ENCODE measurements around the gene MICAL3.

Gene MICAL3

GRCh38 chr22:17783312-17783711, 241.0 kb downstream of the MICAL3 start:
- no peaks in the 10 kb centered on the region for H3K9me3 Mint-ChIP-seq
- peaks cover 3% of the 10 kb centered on the region for H3K36me3 Mint-ChIP-seq (ENCODE audit: low read depth)
- no peaks in the 10 kb centered on the region for H3K27me3 Mint-ChIP-seq
- no peak overlapping the region for H3K4me3 Mint-ChIP-seq
- no peak overlapping the region for H3K27ac Mint-ChIP-seq
- no peak for DNase-seq
- H3K4me1 Mint-ChIP-seq (ENCODE audit: low read depth) = peaks cover 46% of the 10 kb centered on the region

DNA sequence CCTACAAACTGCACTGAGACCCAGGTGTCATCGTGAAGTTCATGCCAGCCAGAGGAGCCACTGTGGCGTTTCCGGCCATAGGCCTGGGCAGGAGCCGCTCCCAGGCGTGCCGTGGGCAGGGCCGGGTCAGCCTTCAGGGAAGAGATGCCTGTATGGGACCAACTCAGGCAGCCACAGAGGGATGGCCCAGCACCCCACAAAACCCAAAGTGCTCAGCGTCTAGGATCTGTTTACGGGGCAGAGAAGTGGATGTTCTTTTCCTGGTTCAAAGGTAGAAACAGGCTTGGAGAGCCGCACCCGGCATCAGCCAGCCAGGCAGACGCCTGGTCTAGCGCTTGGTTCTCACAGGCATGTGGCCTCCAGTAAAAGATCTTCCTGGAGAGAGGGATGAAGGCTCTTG, 241.7 kb downstream of the MICAL3 start:
- Mint-ChIP-seq H3K36me3 (ENCODE audit: low read depth) (no peaks in the 10 kb centered on the region), H3K4me1 (ENCODE audit: low read depth) (peaks cover 52% of the 10 kb centered on the region), H3K4me3 (no peak overlapping the region), H3K27ac (no peak overlapping the region), H3K9me3 (no peaks in the 10 kb centered on the region), H3K27me3 (no peaks in the 10 kb centered on the region)
- no peak for DNase-seq

- Mint-ChIP-seq H3K27ac (no peak overlapping the region), H3K9me3 (no peaks in the 10 kb centered on the region), H3K27me3 (no peaks in the 10 kb centered on the region), H3K36me3 (ENCODE audit: low read depth) (no peaks in the 10 kb centered on the region), H3K4me1 (ENCODE audit: low read depth) (peaks cover 57% of the 10 kb centered on the region), H3K4me3 (no peak overlapping the region)
- no peak for DNase-seq
These were observed 242.2 kb downstream of the MICAL3 start for GRCh38 chr22:17782158-17782557.

GRCh38 chr22:17781319-17782031, 242.9 kb downstream of the MICAL3 start:
- Mint-ChIP-seq H3K27ac (peak overlapping the region; percentile 85), H3K27me3 (no peaks in the 10 kb centered on the region), H3K4me3 (peak overlapping the region; percentile 18), H3K36me3 (ENCODE audit: low read depth) (no peaks in the 10 kb centered on the region), H3K9me3 (no peaks in the 10 kb centered on the region), H3K4me1 (ENCODE audit: low read depth) (peaks cover 60% of the 10 kb centered on the region)
- DNase-seq = peak; percentile 78

DNA sequence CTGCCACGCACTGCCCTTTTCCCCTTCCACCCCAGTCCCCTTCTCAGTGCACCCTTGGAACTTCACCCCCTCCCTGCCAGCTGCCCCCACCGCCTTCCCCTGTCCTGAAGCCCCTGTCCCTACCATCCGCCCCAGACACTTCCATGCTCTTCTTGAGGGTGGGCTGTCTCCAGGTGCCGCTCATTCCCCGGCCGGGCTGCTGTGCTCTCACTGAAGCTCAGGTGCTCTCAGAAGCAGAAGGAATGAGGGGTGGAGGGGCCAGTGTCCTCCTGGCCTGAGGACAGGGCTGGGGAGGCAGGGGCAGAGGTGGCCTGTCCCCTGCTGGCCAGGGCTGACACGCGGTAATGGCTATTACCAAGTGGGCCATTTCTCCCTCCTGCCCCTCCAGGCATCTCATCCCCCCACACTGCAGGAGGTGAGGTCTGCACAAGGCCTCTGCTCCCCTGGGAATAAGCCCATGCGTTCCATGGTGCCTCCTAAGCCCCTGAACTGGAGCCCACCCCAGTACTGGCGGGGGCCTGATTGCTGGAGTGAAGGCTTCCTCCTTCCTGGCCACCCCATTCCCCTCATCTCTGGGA, 243.5 kb downstream of the MICAL3 start:
- peak overlapping the region; percentile 41 for H3K27ac Mint-ChIP-seq
- DNase-seq = no peak
- no peaks in the 10 kb centered on the region for H3K36me3 Mint-ChIP-seq (ENCODE audit: low read depth)
- no peaks in the 10 kb centered on the region for H3K9me3 Mint-ChIP-seq
- H3K4me3 Mint-ChIP-seq = no peak overlapping the region
- no peaks in the 10 kb centered on the region for H3K27me3 Mint-ChIP-seq
- peaks cover 65% of the 10 kb centered on the region for H3K4me1 Mint-ChIP-seq (ENCODE audit: low read depth)

DNA sequence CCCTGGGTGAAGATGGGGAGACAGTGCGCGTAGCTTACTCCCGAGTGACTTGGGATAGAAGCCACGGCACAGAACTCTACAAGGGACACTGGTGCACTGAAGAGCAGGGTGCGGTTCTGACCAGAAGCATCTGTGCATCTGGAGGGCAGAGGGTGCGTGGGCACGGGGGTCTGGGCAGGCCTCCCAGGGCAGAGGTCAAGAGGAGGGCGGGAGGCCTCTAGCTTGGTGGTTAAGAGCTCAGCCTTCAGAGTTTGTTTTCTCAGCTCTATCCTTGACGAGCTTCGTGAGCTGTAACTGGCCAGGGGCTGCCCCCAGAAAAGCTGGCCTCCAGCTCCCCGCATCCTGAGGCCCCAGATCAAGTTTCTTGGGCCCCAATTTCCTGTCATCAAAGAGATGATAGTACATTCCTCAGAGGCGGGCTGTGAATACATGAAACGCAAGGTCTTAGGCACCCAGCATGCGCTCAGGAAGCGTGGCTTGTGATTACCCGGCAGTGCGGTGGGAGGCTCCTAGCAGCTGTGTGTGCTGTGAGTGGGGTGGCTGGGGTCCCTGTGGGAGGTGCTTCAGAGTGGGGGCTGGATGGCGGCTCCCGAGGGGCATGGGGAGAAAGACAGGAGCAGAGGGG, 244.1 kb downstream of the MICAL3 start:
- DNase-seq = no peak
- peaks cover 71% of the 10 kb centered on the region for H3K4me1 Mint-ChIP-seq (ENCODE audit: low read depth)
- H3K27me3 Mint-ChIP-seq = no peaks in the 10 kb centered on the region
- no peaks in the 10 kb centered on the region for H3K9me3 Mint-ChIP-seq
- no peak overlapping the region for H3K4me3 Mint-ChIP-seq
- peak overlapping the region; percentile 41 for H3K27ac Mint-ChIP-seq
- no peaks in the 10 kb centered on the region for H3K36me3 Mint-ChIP-seq (ENCODE audit: low read depth)

- no peaks in the 10 kb centered on the region for H3K36me3 Mint-ChIP-seq (ENCODE audit: low read depth)
- H3K4me1 Mint-ChIP-seq (ENCODE audit: low read depth) = peaks cover 79% of the 10 kb centered on the region
- no peaks in the 10 kb centered on the region for H3K9me3 Mint-ChIP-seq
- H3K27me3 Mint-ChIP-seq = no peaks in the 10 kb centered on the region
- H3K4me3 Mint-ChIP-seq = peak overlapping the region; percentile 83
- peak overlapping the region; percentile 81 for H3K27ac Mint-ChIP-seq
- DNase-seq = no peak
These were observed 244.9 kb downstream of the MICAL3 start for GRCh38 chr22:17779286-17780115.

DNA sequence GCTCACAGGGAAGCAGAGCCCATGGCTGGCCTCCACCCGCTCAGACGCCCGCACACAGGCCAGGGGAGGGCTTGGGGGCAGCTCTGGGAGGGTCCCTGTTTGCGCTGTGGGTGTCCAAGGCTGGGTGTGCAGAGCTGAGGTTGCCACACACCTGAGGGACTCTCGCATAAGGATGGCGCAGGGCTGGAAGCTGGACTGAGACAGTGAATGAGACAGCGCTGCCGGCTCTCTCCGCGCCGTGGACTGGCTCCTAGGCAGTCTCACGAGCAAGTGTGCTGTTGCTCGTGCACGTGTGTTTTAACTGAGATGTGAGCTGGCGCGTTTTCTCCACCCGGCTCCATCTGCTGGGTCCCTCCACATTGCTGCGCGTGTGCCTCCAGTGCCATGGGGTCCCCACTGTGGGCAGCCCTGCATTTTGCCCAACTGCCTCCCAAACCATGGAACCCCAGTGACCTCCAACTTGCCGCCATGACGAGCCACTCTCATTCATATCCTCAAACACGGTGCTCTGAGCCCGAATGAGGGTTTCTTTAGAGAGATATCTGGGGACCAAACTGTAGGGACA, 245.9 kb downstream of the MICAL3 start:
- no peak for DNase-seq
- no peaks in the 10 kb centered on the region for H3K27me3 Mint-ChIP-seq
- H3K4me3 Mint-ChIP-seq = peak overlapping the region; percentile 83
- no peaks in the 10 kb centered on the region for H3K9me3 Mint-ChIP-seq
- H3K36me3 Mint-ChIP-seq (ENCODE audit: low read depth) = no peaks in the 10 kb centered on the region
- H3K4me1 Mint-ChIP-seq (ENCODE audit: low read depth) = peaks cover 80% of the 10 kb centered on the region
- H3K27ac Mint-ChIP-seq = peak overlapping the region; percentile 97

DNA sequence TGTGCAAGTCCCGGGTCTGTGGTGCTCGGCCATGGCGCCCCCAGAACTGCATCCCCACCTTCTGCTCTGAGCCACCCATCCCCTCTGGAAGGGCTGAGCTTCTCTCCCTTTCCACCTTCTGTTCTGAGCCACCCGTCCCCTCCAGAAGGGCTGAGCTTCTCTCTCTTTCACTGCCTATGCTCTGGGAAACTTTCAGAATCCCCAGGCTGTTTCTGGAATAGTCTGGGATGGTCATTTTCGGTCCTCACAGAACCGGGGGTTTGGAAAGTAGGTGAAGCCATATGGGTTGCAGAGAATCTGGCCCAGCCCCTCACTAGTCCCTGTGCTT, 246.7 kb downstream of the MICAL3 start:
- Mint-ChIP-seq H3K4me3 (peak overlapping the region; percentile 83), H3K4me1 (ENCODE audit: low read depth) (peaks cover 87% of the 10 kb centered on the region), H3K9me3 (no peaks in the 10 kb centered on the region), H3K27me3 (no peaks in the 10 kb centered on the region), H3K36me3 (ENCODE audit: low read depth) (peaks cover 3% of the 10 kb centered on the region), H3K27ac (peak overlapping the region; percentile 97)
- DNase-seq = no peak

DNA sequence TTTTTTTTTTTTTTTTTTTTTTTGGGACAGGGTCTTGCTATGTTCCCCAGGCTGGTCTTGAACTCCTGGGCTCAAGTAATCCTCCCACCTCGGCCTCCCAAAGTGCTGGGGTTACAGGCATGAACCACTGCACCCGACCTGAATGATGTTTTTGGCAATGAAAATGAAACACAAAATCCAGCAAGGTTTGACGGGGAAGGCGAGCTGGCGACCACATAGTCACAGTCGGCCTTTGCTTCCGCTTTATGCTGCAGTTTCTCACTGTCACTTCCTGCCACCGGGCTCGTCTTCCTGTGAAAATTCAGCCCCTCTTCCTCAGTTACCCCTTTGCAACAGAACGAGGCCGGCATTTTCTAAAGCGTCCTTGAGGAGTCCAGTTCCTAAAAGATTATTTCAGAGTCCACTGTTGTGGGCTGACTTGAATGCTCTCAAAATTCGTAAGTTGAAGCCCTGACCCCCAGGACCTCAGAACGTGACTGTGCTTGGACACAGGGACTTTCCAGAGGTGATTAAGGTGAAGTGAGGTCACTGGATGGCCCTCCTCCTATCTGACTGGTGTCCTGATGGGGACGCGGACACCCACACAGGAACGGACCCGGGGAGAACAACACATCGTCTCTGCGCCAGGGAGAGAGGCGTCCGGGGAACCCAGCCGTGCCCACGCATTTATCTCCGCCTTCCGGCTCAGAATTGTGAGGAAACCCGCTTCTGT, 247.2 kb downstream of the MICAL3 start:
- H3K9me3 Mint-ChIP-seq = no peaks in the 10 kb centered on the region
- peak; percentile 76 for DNase-seq
- H3K27ac Mint-ChIP-seq = peak overlapping the region; percentile 97
- H3K36me3 Mint-ChIP-seq (ENCODE audit: low read depth) = peaks cover 4% of the 10 kb centered on the region
- H3K4me3 Mint-ChIP-seq = peak overlapping the region; percentile 83
- H3K27me3 Mint-ChIP-seq = no peaks in the 10 kb centered on the region
- peaks cover 87% of the 10 kb centered on the region for H3K4me1 Mint-ChIP-seq (ENCODE audit: low read depth)

GRCh38 chr22:17775781-17776465, 248.4 kb downstream of the MICAL3 start:
- no peak for DNase-seq
- Mint-ChIP-seq H3K4me3 (peak overlapping the region; percentile 62), H3K36me3 (ENCODE audit: low read depth) (peaks cover 5% of the 10 kb centered on the region), H3K4me1 (ENCODE audit: low read depth) (peaks cover 86% of the 10 kb centered on the region), H3K27ac (peak overlapping the region; percentile 64), H3K9me3 (no peaks in the 10 kb centered on the region), H3K27me3 (no peaks in the 10 kb centered on the region)

DNA sequence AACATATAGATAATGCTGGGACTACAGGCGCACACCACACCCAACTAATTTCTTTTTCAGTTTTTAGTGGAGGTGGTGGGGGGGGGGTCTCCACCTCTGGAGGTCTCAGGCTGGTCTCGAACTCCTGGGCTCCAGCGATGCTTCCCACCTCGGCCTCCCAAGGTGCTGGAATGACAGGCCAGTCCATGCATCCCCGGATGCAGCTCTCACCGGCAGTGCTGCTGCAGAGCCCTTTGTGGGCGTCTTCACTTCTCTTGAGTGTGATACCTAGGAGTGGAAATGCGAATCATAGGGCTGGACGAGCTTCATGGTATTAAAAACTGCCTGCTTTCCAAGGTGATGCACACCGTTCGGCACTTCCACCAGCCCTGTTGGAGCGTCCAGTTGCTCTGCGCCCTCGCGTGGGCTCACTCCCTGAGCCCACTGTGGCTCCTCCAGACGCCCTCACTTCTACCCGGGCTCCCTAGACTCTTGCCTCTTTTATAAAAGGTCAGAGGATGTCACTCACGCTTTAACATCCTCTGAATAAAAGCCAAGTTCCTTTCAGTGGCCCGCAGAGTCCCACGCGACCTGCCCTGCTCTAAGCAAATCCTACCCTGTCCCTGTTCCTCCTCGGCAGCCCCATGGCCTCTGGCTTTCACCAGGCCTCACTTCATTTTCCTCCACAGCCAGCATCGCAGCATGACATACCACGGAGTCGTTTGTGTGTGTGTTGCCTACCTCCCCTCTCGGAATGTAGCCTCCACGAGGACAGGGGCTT, 249.3 kb downstream of the MICAL3 start:
- Mint-ChIP-seq H3K9me3 (no peaks in the 10 kb centered on the region), H3K27ac (peak overlapping the region; percentile 64), H3K4me3 (peak overlapping the region; percentile 62), H3K4me1 (ENCODE audit: low read depth) (peaks cover 83% of the 10 kb centered on the region), H3K36me3 (ENCODE audit: low read depth) (peaks cover 8% of the 10 kb centered on the region), H3K27me3 (peaks cover 2% of the 10 kb centered on the region)
- no peak for DNase-seq
